BLaER1 treated with 17β-estradiol and CSF1 and Interleukin-3, amounts not matched to agents 10 nM and 100 nM (cell line): ENCODE results near the gene VPS54.

Source experiments
- H3K27ac ChIP-seq, 11 experiments: shearing (Covaris generic); formaldehyde crosslinking; 2 replicates each; pipeline ENCODE4 v1.8.1; 2022
- H3K27me3 ChIP-seq, 11 experiments: shearing (Covaris generic); formaldehyde crosslinking; 2 replicates each; pipeline ENCODE4 v1.8.1; 2022
- H3K36me3 ChIP-seq, 11 experiments: shearing (Covaris generic); formaldehyde crosslinking; 2 replicates each; pipeline ENCODE4 v1.8.1; 2022
- H3K4me1 ChIP-seq, 10 experiments: shearing (Covaris generic); formaldehyde crosslinking; 2 replicates each; pipeline ENCODE4 v1.8.1; 2022
- H3K4me2 ChIP-seq, 11 experiments: shearing (Covaris generic); formaldehyde crosslinking; 2 replicates each; pipeline ENCODE4 v1.8.1; 2022
- H3K4me3 ChIP-seq, 10 experiments: shearing (Covaris generic); formaldehyde crosslinking; 2 replicates each; pipeline ENCODE4 v1.8.1; 2022
- H3K9ac ChIP-seq, 11 experiments: shearing (Covaris generic); formaldehyde crosslinking; 2 replicates each; pipeline ENCODE4 v1.8.1; 2022
- H3K9me3 ChIP-seq, 11 experiments: shearing (Covaris generic); formaldehyde crosslinking; replicated peaks in 1 of 11; 2 replicates each; pipeline ENCODE4 v1.8.1; 2022
- H4K20me1 ChIP-seq, 11 experiments: shearing (Covaris generic); formaldehyde crosslinking; 2 replicates each; pipeline ENCODE4 v1.8.1; 2022
- Cebpa-rat ChIP-seq, 11 experiments: shearing (Covaris generic); IDR thresholded peaks; 2 replicates each; pipeline ENCODE4 v1.8.1; 2022

The VPS54 gene

GRCh38 chr2:63843791-63844190 is 175.4 kb downstream of the VPS54 start:
- H3K4me2 ChIP-seq = peak overlapping the region; percentile 76 to 96 (median 89)
- no peaks in the 10 kb centered on the region for H3K27me3 ChIP-seq
- H3K4me1 ChIP-seq = peaks cover 33 to 59% (median 50%) of the 10 kb centered on the region in 10 experiments
- no peak overlapping the region for H3K27ac ChIP-seq
- H3K4me3 ChIP-seq = peak overlapping the region in 8 of 10 experiments; percentile 76 to 95 (median 89); a peak in 12 of 20 replicates
- H3K9ac ChIP-seq = peak overlapping the region in 5 of 11 experiments; percentile 95 to 99 (median 99); a peak in 5 of 22 replicates
- H4K20me1 ChIP-seq = peaks cover 5 to 47% (median 20%) of the 10 kb centered on the region in 11 experiments; a peak in 12 of 22 replicates
- peaks cover 0 to 34% (median 16%) of the 10 kb centered on the region in 11 experiments; a peak in 16 of 22 replicates for H3K9me3 ChIP-seq
- peaks cover 0 to 30% (median 12%) of the 10 kb centered on the region in 11 experiments; a peak in 10 of 22 replicates for H3K36me3 ChIP-seq
- TF ChIP-seq Cebpa-rat (IDR thresholded peaks at IDR 0.05) = no peak

GRCh38 chr2:63843093-63843492 is 176.1 kb downstream of the VPS54 start:
- Histone ChIP-seq H3K4me2 (peak overlapping the region; percentile 76 to 96 (median 89)), H3K36me3 (peaks cover 0 to 23% (median 7%) of the 10 kb centered on the region in 11 experiments; a peak in 9 of 22 replicates), H3K9ac (peak overlapping the region; percentile 91 to 99 (median 97)), H3K27ac (peak overlapping the region in 10 of 11 experiments; percentile 92 to 100 (median 98); a peak in 20 of 22 replicates), H4K20me1 (peaks cover 5 to 40% (median 20%) of the 10 kb centered on the region in 11 experiments; a peak in 12 of 22 replicates), H3K9me3 (peaks cover 0 to 27% (median 10%) of the 10 kb centered on the region in 11 experiments; a peak in 16 of 22 replicates), H3K4me3 (peak overlapping the region; percentile 72 to 95 (median 88)), H3K4me1 (peaks cover 33 to 59% (median 50%) of the 10 kb centered on the region in 10 experiments), H3K27me3 (no peaks in the 10 kb centered on the region)
- no peak for TF ChIP-seq Cebpa-rat (IDR thresholded peaks at IDR 0.05)

DNA sequence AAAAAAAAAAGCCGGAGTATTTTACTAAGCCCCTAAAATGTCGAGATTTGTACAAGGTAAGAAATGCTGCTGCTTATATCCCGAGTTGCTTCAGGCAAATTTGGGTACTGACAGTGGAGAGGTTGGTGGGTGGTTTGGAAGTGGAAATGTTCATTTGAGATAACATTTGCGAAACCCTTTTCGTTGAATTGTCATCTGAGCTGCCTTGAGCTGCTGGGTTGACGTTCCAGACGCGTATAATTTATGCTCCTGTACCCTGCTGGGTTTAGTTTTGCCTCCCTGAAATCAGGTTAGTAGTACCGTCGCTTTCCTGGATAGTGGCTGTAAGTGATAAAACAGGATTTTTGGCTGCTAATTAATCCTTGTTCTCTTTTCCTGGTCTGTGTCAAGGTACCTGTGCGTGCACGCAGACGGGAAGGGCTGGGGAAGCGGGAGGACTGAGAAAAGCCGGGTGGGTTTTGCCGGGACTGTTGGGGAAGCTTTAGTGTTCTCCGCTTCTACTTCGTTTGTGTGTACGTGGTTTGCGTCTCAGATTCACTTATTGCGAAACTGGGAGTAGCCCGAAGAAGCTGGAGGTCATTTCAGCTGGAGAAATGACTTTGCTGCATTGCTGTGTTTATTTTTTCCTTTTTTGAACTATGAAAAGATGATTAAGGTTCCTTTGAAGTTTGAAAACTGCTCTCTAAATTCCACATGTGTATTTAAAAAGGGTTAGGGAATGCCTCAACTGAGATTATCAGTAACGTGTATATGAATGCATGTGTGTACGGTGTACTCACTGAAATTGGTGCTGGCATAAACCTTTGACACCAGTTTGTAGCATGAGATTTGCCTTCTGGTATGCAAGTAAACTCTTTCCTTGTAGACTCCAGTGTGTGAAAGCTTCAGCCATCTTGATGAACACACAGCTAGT is 176.8 kb downstream of the VPS54 start:
- Histone ChIP-seq H3K36me3 (peaks cover 0 to 22% (median 7%) of the 10 kb centered on the region in 11 experiments; a peak in 7 of 22 replicates), H3K9ac (peak overlapping the region; percentile 91 to 99 (median 97)), H3K27me3 (no peaks in the 10 kb centered on the region), H3K4me3 (peak overlapping the region; percentile 72 to 95 (median 88)), H3K9me3 (peaks cover 0 to 20% (median 3%) of the 10 kb centered on the region in 11 experiments; a peak in 13 of 22 replicates), H4K20me1 (peaks cover 5 to 39% (median 20%) of the 10 kb centered on the region in 11 experiments; a peak in 11 of 22 replicates), H3K27ac (peak overlapping the region; percentile 92 to 100 (median 98)), H3K4me2 (peak overlapping the region; percentile 76 to 96 (median 89)), H3K4me1 (peaks cover 33 to 59% (median 50%) of the 10 kb centered on the region in 10 experiments)
- peak in 10 of 11 experiments; percentile 32 to 83 (median 70); a peak in 12 of 22 replicates for TF ChIP-seq Cebpa-rat (IDR thresholded peaks at IDR 0.05)
